SJSA1 (cell line): ENCODE measurements around the gene FGD1. TPM values are rescaled to one million over a fixed set of nuclear protein-coding genes. Genes with fewer than 3 reads are reported as not detected.
"Not testable (repeated sequence)": the region's sequence is repeated elsewhere in the genome, so short reads cannot be mapped to it uniquely, and the experiment has no call there.

Source experiments
- DNase-seq, 2 experiments: peaks; one replicate each; pipeline ENCODE4 v3.0.0-alpha.2; 2015 to 2020; ENCODE audit warnings: low spot score in 2 of 2, low read depth in 1 of 2
- H3K27ac ChIP-seq: fragments of 250-450 bp; sonication (Bioruptor Pico); 2 replicates; pipeline ENCODE4 v1.5.1; 2020; ENCODE audit warnings: mild to moderate bottlenecking, moderate library complexity
- H3K27me3 ChIP-seq: fragments of 250-450 bp; sonication (Bioruptor Pico); replicated peaks from 2 replicates; pipeline ENCODE4 v1.5.1; 2020; ENCODE audit warnings: mild to moderate bottlenecking, moderate library complexity
- H3K36me3 ChIP-seq: fragments of 250-450 bp; sonication (Bioruptor Pico); 2 replicates; pipeline ENCODE4 v1.5.1; 2020; ENCODE audit warnings: mild to moderate bottlenecking
- H3K4me1 ChIP-seq: fragments of 250-450 bp; sonication (Bioruptor Pico); replicated peaks from 2 replicates; pipeline ENCODE4 v1.6.1; 2021; ENCODE audit warnings: mild to moderate bottlenecking
- H3K4me3 ChIP-seq: fragments of 250-450 bp; sonication (Bioruptor Pico); 2 replicates; pipeline ENCODE4 v1.5.1; 2020; ENCODE audit warnings: mild to moderate bottlenecking
- H3K9me3 ChIP-seq: fragments of 250-450 bp; sonication (Bioruptor Pico); replicated peaks from 2 replicates; pipeline ENCODE4 v1.5.1; 2020; ENCODE audit warnings: mild to moderate bottlenecking
- total RNA-seq: library from RNA; depleted of rRNA; stranded (reverse); fragments of >200 nt; shearing (Covaris generic); gene quantifications from 2 replicates; pipeline ENCODE4 v1.2.3, GENCODE V29; 2014

The FGD1 gene
- total RNA-seq, 1 experiment from 2014 or later, result 5.7 TPM

DNA sequence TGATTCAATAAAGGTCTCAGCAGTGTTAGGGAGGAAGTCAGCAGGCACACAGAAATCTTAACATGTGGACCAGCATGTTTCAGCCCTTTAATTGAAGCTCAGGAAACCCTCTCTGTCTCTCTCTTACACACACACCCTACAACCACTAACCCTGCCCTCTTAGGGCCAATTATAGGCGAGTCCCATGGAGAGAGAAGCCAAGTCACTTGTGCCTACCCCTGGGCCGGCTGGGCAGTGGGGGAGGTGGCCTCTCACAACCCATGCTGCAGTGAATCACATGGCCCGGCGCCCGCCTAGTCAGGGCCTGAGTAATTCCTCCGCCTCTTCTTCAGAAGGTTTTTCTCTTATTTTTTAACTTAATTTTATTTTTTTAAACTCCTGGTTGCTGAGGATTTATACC, 3.7 kb downstream of the FGD1 start:
- DNase-seq, result peak in 1 of 2 experiments; percentile 12
- Histone ChIP-seq H3K4me3 (no peak overlapping the region), H3K27me3 (no peaks in the 10 kb centered on the region), H3K9me3 (no peaks in the 10 kb centered on the region), H3K27ac (no peak overlapping the region), H3K4me1 (peaks cover 15% of the 10 kb centered on the region), H3K36me3 (no peaks in the 10 kb centered on the region)

DNA sequence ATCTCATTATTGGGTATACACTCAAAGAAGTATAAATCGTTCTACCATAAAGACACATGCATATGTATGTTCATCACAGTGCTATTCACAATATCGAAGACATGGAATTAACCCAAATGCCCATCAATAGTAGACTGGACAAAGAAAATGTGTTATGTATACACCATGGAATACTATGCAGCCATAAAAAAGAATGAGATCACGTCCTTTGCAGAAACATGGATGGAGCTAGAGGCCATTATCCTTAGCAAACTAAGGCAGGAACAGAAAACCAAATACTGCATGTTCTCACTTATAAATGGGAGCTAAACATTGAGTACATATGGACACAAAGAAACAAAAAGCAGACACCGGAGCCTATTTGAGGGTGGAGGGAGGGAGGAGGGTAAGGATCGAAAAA, 6.2 kb downstream of the FGD1 start:
- H3K27me3 ChIP-seq, DNase-seq, H3K9me3 ChIP-seq, H3K4me3 ChIP-seq, H3K4me1 ChIP-seq, H3K27ac ChIP-seq, H3K36me3 ChIP-seq: not testable (repeated sequence)

DNA sequence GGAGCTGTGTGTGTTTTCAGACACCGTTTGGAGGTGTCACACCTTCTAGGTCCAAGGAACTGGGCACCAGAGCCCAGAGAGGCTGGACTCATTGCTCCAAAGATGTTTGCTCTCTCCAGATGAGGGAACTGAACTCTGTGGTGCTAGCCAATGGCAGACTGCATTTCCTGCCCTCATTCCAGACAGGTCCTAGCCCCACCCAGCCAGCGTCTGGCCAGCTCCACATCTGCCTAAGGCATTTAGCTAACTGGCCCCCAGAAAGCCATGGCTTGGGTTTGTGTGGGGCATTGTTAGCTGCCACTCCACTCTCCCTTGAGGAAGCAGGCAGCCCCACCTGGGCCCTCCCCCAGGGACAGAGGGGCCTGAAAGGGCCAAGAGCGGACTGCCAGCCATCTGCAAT, 11.4 kb downstream of the FGD1 start:
- H3K27me3 ChIP-seq, result no peaks in the 10 kb centered on the region
- H3K36me3 ChIP-seq, result no peaks in the 10 kb centered on the region
- DNase-seq, result no peak
- no peak overlapping the region for H3K27ac ChIP-seq
- H3K4me3 ChIP-seq, result no peak overlapping the region
- H3K4me1 ChIP-seq, result 0 out of 2 replicates have a peak, but pooled peaks cover 2% of the 10 kb centered on the region
- H3K9me3 ChIP-seq, result no peaks in the 10 kb centered on the region

DNA sequence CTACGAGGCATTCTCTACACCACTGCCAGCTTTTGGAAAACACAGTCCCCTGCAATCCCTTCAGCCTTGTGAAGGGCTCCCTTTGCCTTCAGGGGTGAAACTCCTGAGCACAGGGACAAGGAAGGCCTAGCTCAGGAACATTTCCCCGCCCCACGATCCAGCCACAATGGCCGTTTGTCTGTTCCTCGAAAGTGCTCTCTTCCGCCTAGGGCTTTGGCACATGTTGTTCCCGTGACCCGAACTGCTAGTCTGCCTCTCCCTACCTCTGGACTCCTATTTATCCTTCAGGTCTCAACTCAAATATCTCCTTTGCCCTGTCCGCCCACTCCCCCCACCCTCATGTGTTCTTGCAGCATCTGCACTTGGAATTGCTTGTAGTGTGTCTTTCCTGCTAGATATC, 12.1 kb downstream of the FGD1 start:
- no peak overlapping the region for H3K27ac ChIP-seq
- DNase-seq, result no peak
- H3K36me3 ChIP-seq, result no peaks in the 10 kb centered on the region
- 0 out of 2 replicates have a peak, but pooled peaks cover 2% of the 10 kb centered on the region for H3K4me1 ChIP-seq
- no peaks in the 10 kb centered on the region for H3K9me3 ChIP-seq
- H3K4me3 ChIP-seq, result no peak overlapping the region
- no peaks in the 10 kb centered on the region for H3K27me3 ChIP-seq

DNA sequence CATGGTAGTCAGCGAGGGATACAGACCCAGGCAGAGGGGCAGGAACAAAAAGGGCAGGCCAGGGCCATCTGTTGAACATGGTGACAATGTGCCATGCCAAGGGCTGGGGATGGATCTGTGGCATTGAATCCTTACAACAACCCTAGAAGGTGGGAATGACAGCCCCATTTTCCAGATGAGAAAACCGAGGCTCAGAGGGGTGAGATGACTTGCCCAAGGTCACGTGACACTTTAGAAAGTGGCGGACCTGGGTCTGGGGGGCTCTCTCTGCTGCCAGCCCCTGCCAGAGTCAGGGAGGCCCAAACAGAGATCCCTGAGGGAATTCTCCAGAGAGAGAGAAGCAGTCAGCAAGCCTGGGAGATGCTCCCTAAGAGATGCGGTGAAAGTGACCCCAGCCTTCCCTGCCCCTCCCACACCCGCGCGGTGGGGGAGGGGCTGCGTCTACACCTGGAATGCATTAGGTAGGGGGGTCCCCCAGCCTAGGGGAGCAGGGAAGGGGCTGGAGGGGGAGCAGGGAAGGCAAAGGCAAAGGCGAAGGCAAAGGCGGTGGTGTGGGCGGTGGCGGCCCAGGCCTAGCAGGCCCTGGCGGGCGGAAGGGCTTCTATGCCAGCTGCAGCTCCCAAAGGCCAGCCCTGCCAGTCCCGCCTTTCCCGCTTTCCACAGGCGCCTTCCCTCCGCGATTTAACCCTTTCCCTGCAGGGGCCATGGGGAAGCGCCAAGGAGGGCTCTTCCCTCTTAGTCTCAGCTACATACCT, 13.0 kb downstream of the FGD1 start:
- 0 out of 2 replicates have a peak, but pooled peaks cover 2% of the 10 kb centered on the region for H3K4me1 ChIP-seq
- H3K4me3 ChIP-seq, result no peak overlapping the region
- H3K27me3 ChIP-seq, result no peaks in the 10 kb centered on the region
- H3K36me3 ChIP-seq, result no peaks in the 10 kb centered on the region
- no peak overlapping the region for H3K27ac ChIP-seq
- no peaks in the 10 kb centered on the region for H3K9me3 ChIP-seq
- DNase-seq, result no peak

DNA sequence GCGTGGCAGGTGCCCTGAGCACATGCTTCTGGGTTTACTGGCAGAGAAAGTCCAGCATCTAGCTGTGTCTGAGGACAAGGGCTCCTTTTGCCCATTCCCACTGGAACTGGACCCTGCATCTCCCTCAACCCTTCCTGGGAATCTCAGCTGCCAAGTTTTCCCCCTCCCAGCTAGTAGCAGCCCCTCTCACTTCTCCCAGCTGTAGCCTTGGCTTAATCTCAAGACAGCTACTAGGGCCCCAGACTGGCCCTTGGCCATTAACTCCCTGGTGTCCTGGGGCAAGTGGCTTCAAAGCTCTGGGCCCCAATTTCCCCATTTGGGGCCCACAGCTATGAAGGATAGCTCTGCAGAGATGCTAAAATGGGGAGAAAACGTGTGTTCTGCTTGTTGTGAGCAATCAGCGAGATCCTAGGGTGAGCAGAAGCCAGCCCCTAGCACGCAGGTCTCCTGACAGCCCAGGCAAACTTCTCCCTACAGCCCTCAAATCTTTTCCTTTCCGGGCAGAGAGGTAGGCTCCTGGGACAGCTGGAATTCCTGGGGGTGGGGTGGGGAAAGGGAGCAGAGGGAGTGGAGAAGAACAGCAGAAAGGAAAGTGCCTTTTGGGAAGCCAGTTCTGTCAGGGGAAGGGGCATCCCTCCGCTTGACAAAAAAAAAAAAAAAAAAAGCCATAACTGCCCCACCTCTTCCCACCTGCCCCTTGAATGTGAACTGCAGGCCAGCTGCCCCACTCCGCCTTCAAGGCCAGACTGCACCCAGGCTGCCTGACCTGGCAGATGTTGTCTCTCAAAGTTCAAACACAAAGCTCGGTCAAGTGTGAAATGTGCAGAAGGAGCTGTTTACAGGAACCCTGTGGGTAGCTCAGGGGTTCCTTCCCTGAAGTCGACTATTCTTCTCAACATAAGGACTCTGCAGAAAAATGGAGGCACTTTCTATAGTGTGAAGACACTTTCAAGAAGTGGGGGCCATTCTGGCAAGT, 16.6 kb downstream of the FGD1 start:
- Histone ChIP-seq H3K4me1 (0 out of 2 replicates have a peak, but pooled peaks cover 2% of the 10 kb centered on the region), H3K27me3 (no peaks in the 10 kb centered on the region), H3K36me3 (no peaks in the 10 kb centered on the region), H3K4me3 (no peak overlapping the region), H3K27ac (no peak overlapping the region), H3K9me3 (no peaks in the 10 kb centered on the region)
- no peak for DNase-seq

DNA sequence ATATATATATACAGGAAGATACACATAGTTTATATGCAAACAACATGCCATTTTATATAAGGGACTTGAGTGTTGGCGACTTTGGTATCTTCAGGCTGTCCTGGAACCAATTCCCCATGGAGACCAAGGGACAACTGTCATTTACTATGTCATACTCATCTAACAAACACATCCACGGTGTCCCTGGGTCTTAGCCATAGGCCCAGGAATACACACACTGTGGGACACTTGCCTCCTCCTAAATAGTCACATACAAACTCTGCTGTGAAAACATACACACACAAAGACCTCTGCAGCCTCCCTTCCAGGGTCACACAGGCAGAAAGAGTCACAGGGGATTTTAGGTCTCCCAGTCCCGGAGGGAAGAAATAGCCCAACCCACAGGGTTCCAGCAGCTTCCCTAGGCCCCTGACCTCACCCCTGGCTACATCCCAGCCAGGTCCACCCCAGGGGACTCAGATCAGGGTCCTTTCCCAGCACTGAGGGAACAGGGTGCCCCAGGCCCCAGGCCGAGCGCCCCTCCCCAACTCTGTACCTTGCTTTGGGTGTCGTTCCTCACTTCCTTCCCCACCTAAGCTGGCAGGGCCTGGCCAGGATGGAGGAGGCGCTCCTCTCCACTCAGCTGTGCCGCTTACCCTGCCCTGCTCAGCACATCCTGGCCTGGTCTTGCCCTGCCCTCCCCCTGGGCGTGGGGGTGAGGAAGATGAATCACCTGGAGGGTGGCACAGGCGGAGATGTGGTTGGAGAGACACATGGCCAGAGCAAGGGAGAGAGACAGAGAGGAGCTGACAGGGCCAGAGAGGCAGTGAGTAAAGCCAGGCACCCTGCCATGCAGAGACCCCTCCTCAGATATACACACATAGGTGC, 21.8 kb downstream of the FGD1 start:
- no peak overlapping the region for H3K4me3 ChIP-seq
- H3K4me1 ChIP-seq, result no peaks in the 10 kb centered on the region
- no peaks in the 10 kb centered on the region for H3K36me3 ChIP-seq
- H3K9me3 ChIP-seq, result no peaks in the 10 kb centered on the region
- no peak for DNase-seq
- no peaks in the 10 kb centered on the region for H3K27me3 ChIP-seq
- H3K27ac ChIP-seq, result no peak overlapping the region

DNA sequence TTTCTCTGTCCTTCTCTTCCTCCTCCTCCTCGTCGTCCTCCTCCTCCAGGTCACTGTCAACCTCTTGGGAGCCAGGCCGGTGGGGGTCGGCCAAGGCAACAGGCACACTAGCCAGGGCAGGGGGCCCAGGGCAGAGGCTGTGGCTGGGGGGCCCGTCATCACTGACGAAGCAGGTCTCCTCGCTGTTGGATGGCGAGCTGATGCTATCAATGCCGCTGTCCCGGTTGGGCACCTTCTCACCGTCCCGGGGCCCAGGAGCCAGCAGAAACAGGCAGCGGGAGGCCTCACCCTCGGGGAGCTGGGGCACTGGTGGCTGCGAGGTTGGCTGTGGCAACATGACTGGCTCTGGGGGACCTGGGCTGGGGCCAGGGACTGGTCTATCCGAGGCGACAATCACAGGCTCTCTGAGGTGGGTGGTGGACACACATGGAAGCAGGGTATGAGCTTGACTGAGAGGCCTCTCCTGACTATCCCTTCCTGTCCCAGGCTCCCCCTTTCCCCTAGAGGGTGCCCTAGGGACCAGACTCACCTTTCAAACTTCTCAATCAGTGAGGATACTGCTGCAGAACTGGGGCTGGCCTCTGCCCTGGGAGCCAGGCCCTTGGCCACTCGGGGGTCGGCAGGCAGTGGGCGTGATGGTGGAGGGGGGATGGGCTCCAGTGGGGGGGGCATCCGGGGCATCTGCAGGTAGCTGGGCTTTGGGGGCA, 25.8 kb downstream of the FGD1 start:
- DNase-seq, result no peak
- Histone ChIP-seq H3K27ac (no peak overlapping the region), H3K4me1 (no peaks in the 10 kb centered on the region), H3K27me3 (no peaks in the 10 kb centered on the region), H3K9me3 (no peaks in the 10 kb centered on the region), H3K36me3 (no peaks in the 10 kb centered on the region), H3K4me3 (no peak overlapping the region)

DNA sequence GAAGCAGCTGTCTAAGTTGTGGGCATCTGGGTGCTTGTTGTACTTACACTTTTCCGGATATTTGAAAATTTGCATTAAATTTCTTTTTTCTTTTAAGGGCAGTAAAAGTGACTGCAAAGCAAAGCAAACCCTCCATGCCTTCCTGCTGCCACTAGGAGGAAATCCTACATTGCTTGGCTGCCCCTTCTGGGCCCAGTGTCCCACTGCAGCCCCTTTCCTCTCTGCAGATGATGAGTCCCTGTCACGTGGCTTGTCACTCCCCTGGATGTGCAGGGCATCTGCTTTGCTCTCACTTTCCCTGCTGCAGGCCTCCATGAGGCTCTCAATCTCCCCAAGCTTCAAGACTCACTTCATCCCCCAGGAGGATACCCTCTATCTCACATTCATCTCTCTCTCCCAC, 43.1 kb downstream of the FGD1 start:
- no peaks in the 10 kb centered on the region for H3K27me3 ChIP-seq
- no peak overlapping the region for H3K4me3 ChIP-seq
- DNase-seq, result no peak
- no peaks in the 10 kb centered on the region for H3K36me3 ChIP-seq
- no peaks in the 10 kb centered on the region for H3K9me3 ChIP-seq
- no peaks in the 10 kb centered on the region for H3K4me1 ChIP-seq
- no peak overlapping the region for H3K27ac ChIP-seq

DNA sequence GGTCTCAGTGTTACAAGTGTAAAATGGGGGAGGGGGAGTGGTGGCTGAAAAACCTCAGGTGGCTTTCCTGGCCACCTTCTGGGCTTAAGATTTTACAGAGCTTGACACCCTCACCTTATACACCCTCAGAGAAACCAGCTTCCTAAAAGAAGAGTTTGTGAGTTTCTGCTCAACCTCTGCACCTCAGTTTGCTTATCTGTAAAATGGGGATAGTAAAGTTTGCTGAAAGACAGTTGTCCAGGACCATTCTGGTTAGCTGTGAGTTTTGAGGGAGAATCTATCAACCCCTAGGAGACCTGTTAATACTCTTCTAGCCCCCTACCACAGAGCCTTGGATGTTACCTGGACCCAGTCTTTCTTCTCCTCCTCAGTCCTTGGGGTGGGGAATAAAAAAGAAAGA, 46.1 kb downstream of the FGD1 start:
- H3K9me3 ChIP-seq, result no peaks in the 10 kb centered on the region
- no peaks in the 10 kb centered on the region for H3K36me3 ChIP-seq
- no peaks in the 10 kb centered on the region for H3K4me1 ChIP-seq
- DNase-seq, result no peak
- H3K27ac ChIP-seq, result no peak overlapping the region
- no peak overlapping the region for H3K4me3 ChIP-seq
- no peaks in the 10 kb centered on the region for H3K27me3 ChIP-seq

DNA sequence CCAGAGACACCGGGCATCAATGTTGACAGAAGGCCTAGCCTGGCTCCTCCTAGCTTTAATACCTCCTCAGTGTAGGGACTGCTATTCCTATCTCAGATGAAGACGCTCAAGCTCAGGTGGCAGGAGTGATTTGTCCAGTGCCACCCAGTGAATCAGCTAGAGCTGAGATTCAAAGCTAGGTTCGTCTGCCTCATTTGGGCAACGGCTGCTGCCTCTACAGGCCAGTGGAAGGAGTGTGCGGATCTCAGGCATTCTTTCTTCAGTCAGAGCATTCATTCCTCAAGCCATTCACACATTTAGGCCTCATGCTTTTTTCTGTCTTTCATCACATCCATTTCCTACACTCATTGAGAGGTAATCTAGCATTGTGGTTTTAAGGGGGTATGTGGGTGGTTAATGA, 48.6 kb downstream of the FGD1 start:
- H3K4me3 ChIP-seq, result no peak overlapping the region
- no peaks in the 10 kb centered on the region for H3K4me1 ChIP-seq
- 0 out of 2 replicates have a peak, but pooled peaks cover 3% of the 10 kb centered on the region for H3K36me3 ChIP-seq
- H3K27me3 ChIP-seq, result no peaks in the 10 kb centered on the region
- DNase-seq, result no peak
- H3K27ac ChIP-seq, result no peak overlapping the region
- H3K9me3 ChIP-seq, result no peaks in the 10 kb centered on the region

DNA sequence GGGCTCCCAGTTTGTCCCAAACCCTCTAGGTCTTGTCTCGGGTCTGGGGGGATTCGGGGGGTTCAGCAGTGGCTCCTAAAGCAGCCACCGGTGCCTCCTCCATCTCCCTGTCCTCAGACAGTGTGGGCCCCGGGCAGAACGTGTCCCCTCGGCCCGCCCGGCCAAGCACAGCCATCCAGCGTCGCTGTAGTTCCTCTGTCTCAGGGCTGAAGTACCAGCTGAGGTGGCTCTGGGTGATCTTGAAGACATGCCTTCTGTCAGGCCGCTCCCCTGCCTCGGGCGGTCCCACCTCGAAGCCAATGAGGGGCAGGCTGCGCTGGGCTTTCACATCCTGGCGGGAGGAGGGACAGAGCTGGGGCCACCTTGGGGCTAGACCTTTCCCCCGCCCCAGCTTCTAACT, 50.0 kb downstream of the FGD1 start:
- Histone ChIP-seq H3K4me1 (no peaks in the 10 kb centered on the region), H3K36me3 (0 out of 2 replicates have a peak, but pooled peaks cover 3% of the 10 kb centered on the region), H3K27ac (no peak overlapping the region), H3K4me3 (no peak overlapping the region), H3K9me3 (no peaks in the 10 kb centered on the region), H3K27me3 (no peaks in the 10 kb centered on the region)
- no peak for DNase-seq

DNA sequence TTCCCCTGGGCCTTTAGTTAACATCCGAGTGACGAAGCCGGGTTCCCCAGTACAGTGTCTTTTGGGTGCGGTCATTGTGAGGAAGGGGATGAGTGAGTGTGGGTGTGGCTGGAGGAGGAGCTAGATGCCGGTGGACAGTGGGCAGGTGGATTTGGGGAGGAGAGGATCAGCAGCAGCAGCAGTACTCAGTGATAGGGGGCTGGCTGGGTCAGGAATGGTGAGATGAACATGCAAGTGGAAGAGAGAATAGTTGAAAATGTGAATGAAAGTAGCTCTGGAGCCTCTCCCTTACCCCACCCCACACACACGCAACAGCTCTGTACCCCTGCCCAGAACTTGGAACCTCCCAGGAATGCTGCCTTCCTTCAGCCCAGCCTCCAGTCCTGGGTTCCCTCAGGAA, 51.3 kb downstream of the FGD1 start:
- DNase-seq, result no peak
- H3K9me3 ChIP-seq, result no peaks in the 10 kb centered on the region
- no peaks in the 10 kb centered on the region for H3K27me3 ChIP-seq
- 0 out of 2 replicates have a peak, but pooled peaks cover 3% of the 10 kb centered on the region for H3K36me3 ChIP-seq
- H3K27ac ChIP-seq, result no peak overlapping the region
- no peaks in the 10 kb centered on the region for H3K4me1 ChIP-seq
- H3K4me3 ChIP-seq, result no peak overlapping the region
